Trophoblast cell (in vitro differentiated cells and primary cell): ENCODE measurements around the gene CHRNE.
"Not testable (repeated sequence)": the region's sequence is repeated elsewhere in the genome, so short reads cannot be mapped to it uniquely, and the experiment has no call there.

Source experiments
- DNase-seq, 2 donors: peaks; one replicate each; pipeline ENCODE4 v3.0.0-alpha.2; 2016
- H2AFZ ChIP-seq: 2 replicates; pipeline ENCODE4 v1.6.1; 2013; ENCODE audit warnings: low read length, moderate library complexity, mild to moderate bottlenecking; ENCODE audit not compliant: insufficient read depth, poor library complexity
- H2AK5ac ChIP-seq: 2 replicates; pipeline ENCODE4 v1.6.1; 2013; ENCODE audit warnings: mild to moderate bottlenecking, low read length
- H2BK120ac ChIP-seq: 2 replicates; pipeline ENCODE4 v1.6.1; 2013; ENCODE audit warnings: low read length, mild to moderate bottlenecking, moderate library complexity; ENCODE audit not compliant: insufficient read depth, poor library complexity
- H2BK12ac ChIP-seq: 2 replicates; pipeline ENCODE4 v1.6.1; 2013; ENCODE audit warnings: mild to moderate bottlenecking, low read length, moderate library complexity
- H2BK5ac ChIP-seq: 2 replicates; pipeline ENCODE4 v1.6.1; 2013; ENCODE audit warnings: low read length, low read depth, moderate library complexity, mild to moderate bottlenecking; ENCODE audit not compliant: poor library complexity
- H3K14ac ChIP-seq: 2 replicates; pipeline ENCODE4 v1.6.1; 2013; ENCODE audit warnings: mild to moderate bottlenecking, low read length
- H3K18ac ChIP-seq: 2 replicates; pipeline ENCODE4 v1.6.1; 2013; ENCODE audit warnings: mild to moderate bottlenecking, low read length
- H3K23ac ChIP-seq: 2 replicates; pipeline ENCODE4 v1.6.1; 2013; ENCODE audit warnings: low read length
- H3K27ac ChIP-seq: 2 replicates; pipeline ENCODE4 v1.5.1; 2013; ENCODE audit warnings: low read depth, mild to moderate bottlenecking, inconsistent platforms, low read length, moderate library complexity
- H3K27me3 ChIP-seq: 2 replicates; pipeline ENCODE4 v1.6.1; 2013; ENCODE audit warnings: inconsistent platforms, mild to moderate bottlenecking, low read length, moderate library complexity; ENCODE audit not compliant: insufficient read depth
- H3K36me3 ChIP-seq, 2 experiments: 1 replicate in 1 of 2; 2 replicates in 1 of 2; pipeline ENCODE4 v1.6.1; 2013; ENCODE audit warnings: low read length in 2 of 2, mild to moderate bottlenecking in 2 of 2, moderate library complexity in 1 of 2; ENCODE audit not compliant: insufficient read depth in 2 of 2, control insufficient read depth in 1 of 2
- H3K4ac ChIP-seq: 2 replicates; pipeline ENCODE4 v1.6.1; 2013; ENCODE audit warnings: low read depth, mild to moderate bottlenecking, low read length, moderate library complexity
- H3K4me1 ChIP-seq, 2 experiments: 1 replicate in 1 of 2; 2 replicates in 1 of 2; pipeline ENCODE4 v1.6.1; 2013; ENCODE audit warnings: low read length in 2 of 2, mild to moderate bottlenecking in 2 of 2, moderate library complexity in 1 of 2; ENCODE audit not compliant: insufficient read depth in 2 of 2, control insufficient read depth in 1 of 2
- H3K4me2 ChIP-seq: 2 replicates; pipeline ENCODE4 v1.6.1; 2013; ENCODE audit warnings: inconsistent platforms, mild to moderate bottlenecking, low read length, moderate library complexity
- H3K4me3 ChIP-seq: 2 replicates; pipeline ENCODE4 v1.5.1; 2013; ENCODE audit warnings: mild to moderate bottlenecking, low read depth, low read length, inconsistent platforms
- H3K79me1 ChIP-seq: one replicate; pipeline ENCODE4 v1.6.1; 2013; ENCODE audit warnings: low read length
- H3K79me2 ChIP-seq: 2 replicates; pipeline ENCODE4 v1.6.1; 2013; ENCODE audit warnings: low read length, mild to moderate bottlenecking; ENCODE audit not compliant: control insufficient read depth, insufficient read depth, poor library complexity
- H3K9ac ChIP-seq: 2 replicates; pipeline ENCODE4 v1.6.1; 2013; ENCODE audit warnings: mild to moderate bottlenecking, low read length
- H3K9me3 ChIP-seq: 2 replicates; pipeline ENCODE4 v1.6.1; 2013; ENCODE audit warnings: low read depth, mild to moderate bottlenecking, control low read depth, inconsistent platforms, low read length; ENCODE audit not compliant: insufficient read depth
- H4K12ac ChIP-seq: 2 replicates; pipeline ENCODE4 v1.6.1; 2013; ENCODE audit warnings: low read depth, mild to moderate bottlenecking, low read length, moderate library complexity
- H4K8ac ChIP-seq: 2 replicates; pipeline ENCODE4 v1.6.1; 2013; ENCODE audit warnings: low read depth, mild to moderate bottlenecking, low read length, moderate library complexity
- H4K91ac ChIP-seq: one replicate; pipeline ENCODE4 v1.6.1; 2013; ENCODE audit warnings: low read depth, mild to moderate bottlenecking, low read length, moderate library complexity
- WGBS: extraction: QIAGEN DNeasy Blood & Tissue Kit; methylation state at CpG from one replicate; pipeline ENCODE4 v1.1.7; 2013; ENCODE audit warnings: missing lambda C conversion rate; ENCODE audit not compliant: insufficient read length, insufficient coverage; ENCODE audit errors: extremely low coverage; 5-methylcytosine and 5-hydroxymethylcytosine counted together

The CHRNE gene

DNA sequence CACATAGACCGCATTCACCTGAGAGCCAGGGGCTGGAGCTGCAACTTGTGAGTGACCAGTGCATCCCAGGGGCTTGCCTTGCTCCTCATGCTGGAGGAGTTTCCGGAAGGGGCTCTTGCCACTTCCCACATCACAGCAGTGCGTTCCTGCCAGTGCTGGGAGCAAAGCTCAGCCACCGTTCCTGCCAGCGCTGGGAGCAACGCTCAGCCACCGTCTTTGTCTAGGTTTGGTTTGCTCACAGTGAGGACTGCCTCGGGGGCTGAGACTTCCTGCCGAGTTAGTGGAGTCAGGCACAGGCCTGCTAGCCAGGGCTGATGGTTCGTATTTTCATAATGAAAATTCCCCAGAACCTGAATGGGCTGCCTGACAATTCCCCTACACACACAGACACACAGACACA lies 5.4 kb upstream of the CHRNE start:
- WGBS, result no CpG with 5 or more reads among the region's 10 CpGs
- peak overlapping the region; percentile 56 for H4K8ac ChIP-seq
- peak; percentile 81 to 85 for DNase-seq

GRCh38 chr17:4906642-4907041 lies 3.7 kb upstream of the CHRNE start:
- not testable (repeated sequence) for H4K12ac ChIP-seq, H3K4me3 ChIP-seq, H2AK5ac ChIP-seq, H3K14ac ChIP-seq, H3K36me3 ChIP-seq, H4K8ac ChIP-seq, H3K79me2 ChIP-seq, H2BK5ac ChIP-seq, H3K9me3 ChIP-seq, H3K27me3 ChIP-seq, H3K4ac ChIP-seq, H3K18ac ChIP-seq, H2BK120ac ChIP-seq, H3K4me2 ChIP-seq, H3K27ac ChIP-seq, DNase-seq, H3K23ac ChIP-seq, H2AFZ ChIP-seq, H2BK12ac ChIP-seq, H4K91ac ChIP-seq, H3K9ac ChIP-seq
- Histone ChIP-seq H3K4me1 (peaks cover 8 to 14% of the 10 kb centered on the region in 2 experiments), H3K79me1 (peaks cover 11% of the 10 kb centered on the region)

More for the DNA sequence above, 5.4 kb upstream of the CHRNE start:
- Histone ChIP-seq H4K12ac (peak overlapping the region; percentile 14), H2BK5ac (peak overlapping the region; percentile 27), H2AFZ (no peak overlapping the region), H3K4me3 (no peak overlapping the region), H3K79me1 (peaks cover 11% of the 10 kb centered on the region), H2BK12ac (no peak overlapping the region), H3K23ac (no peak overlapping the region), H3K9ac (no peak overlapping the region), H3K4me1 (peaks cover 8 to 14% of the 10 kb centered on the region in 2 experiments), H3K27ac (peak overlapping the region; percentile 97), H3K36me3 (no peaks in the 10 kb centered on the region), H2BK120ac (peak overlapping the region; percentile 50), H3K4me2 (peak overlapping the region; percentile 39), H3K18ac (peak overlapping the region; percentile 49), H3K14ac (no peak overlapping the region), H3K79me2 (peaks cover 4% of the 10 kb centered on the region), H3K9me3 (peaks cover 2% of the 10 kb centered on the region), H2AK5ac (no peak overlapping the region), H3K27me3 (no peaks in the 10 kb centered on the region), H4K91ac (peak overlapping the region; percentile 76), H3K4ac (no peak overlapping the region)

GRCh38 chr17:4902540-4902939 lies 358 bp downstream of the CHRNE start:
- no peak overlapping the region for H2BK120ac ChIP-seq
- no peak overlapping the region for H2BK12ac ChIP-seq
- H4K12ac ChIP-seq, result no peak overlapping the region
- no peak overlapping the region for H3K4me2 ChIP-seq
- no peaks in the 10 kb centered on the region for H3K9me3 ChIP-seq
- H3K4me3 ChIP-seq, result no peak overlapping the region
- no peaks in the 10 kb centered on the region for H3K4me1 ChIP-seq
- H4K91ac ChIP-seq, result no peak overlapping the region
- WGBS, result no CpG with 5 or more reads among the region's 8 CpGs
- H3K79me1 ChIP-seq, result no peaks in the 10 kb centered on the region
- no peak for DNase-seq
- H2AFZ ChIP-seq, result no peak overlapping the region
- H3K23ac ChIP-seq, result no peak overlapping the region
- H3K9ac ChIP-seq, result no peak overlapping the region
- no peak overlapping the region for H4K8ac ChIP-seq
- H2BK5ac ChIP-seq, result no peak overlapping the region
- H3K27me3 ChIP-seq, result no peaks in the 10 kb centered on the region
- H3K14ac ChIP-seq, result no peak overlapping the region
- H3K4ac ChIP-seq, result no peak overlapping the region
- H3K79me2 ChIP-seq, result no peaks in the 10 kb centered on the region
- no peak overlapping the region for H3K18ac ChIP-seq
- no peak overlapping the region for H3K27ac ChIP-seq
- peaks cover 26 to 40% of the 10 kb centered on the region in 2 experiments for H3K36me3 ChIP-seq
- no peak overlapping the region for H2AK5ac ChIP-seq

DNA sequence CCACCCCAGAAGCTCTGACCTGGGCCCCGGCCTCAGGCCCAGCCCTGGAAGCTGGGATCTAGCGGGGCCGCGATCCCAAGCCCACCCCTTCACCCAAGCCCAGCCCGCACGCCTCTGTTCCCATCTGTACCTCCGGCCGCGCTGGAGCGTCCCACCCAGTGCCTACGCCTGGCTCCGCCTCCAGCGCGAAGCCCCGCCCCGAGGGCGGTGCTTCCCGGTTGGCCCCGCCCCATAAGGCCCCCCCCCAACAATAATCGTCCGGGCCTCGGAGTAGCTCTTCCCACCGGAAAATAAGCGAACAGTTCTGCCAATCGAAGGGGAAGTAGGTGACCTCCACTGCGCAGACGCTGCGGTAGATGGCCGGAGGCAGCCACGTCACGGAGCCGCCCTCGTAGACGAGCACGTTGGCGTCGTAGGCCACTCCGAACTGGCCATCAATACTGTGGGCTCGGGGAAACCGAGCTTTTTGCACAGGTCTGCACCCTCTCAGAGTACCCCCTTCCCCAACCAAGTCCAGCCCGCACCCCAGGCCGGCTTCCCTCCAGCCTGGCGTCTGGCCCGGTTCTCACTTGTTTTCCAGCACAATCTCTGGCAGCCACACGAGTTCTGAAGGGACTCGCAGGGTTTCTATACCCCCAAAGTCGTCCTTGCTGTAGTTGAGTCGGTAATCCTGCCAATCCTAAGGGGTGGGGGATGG lies 1.1 kb downstream of the CHRNE start:
- Histone ChIP-seq H2BK120ac (no peak overlapping the region), H3K27me3 (no peaks in the 10 kb centered on the region), H3K4ac (no peak overlapping the region), H3K14ac (no peak overlapping the region), H2BK12ac (no peak overlapping the region), H3K9ac (no peak overlapping the region), H3K36me3 (peaks cover 33 to 47% of the 10 kb centered on the region in 2 experiments), H4K91ac (no peak overlapping the region), H3K79me2 (no peaks in the 10 kb centered on the region), H3K4me1 (no peaks in the 10 kb centered on the region), H3K23ac (no peak overlapping the region), H3K4me3 (no peak overlapping the region), H4K8ac (no peak overlapping the region), H3K27ac (no peak overlapping the region), H4K12ac (no peak overlapping the region), H2AK5ac (no peak overlapping the region), H3K18ac (no peak overlapping the region), H2BK5ac (no peak overlapping the region), H3K9me3 (no peaks in the 10 kb centered on the region), H3K79me1 (no peaks in the 10 kb centered on the region), H2AFZ (no peak overlapping the region), H3K4me2 (no peak overlapping the region)
- no CpG with 5 or more reads among the region's 48 CpGs for WGBS
- peak; percentile 24 to 49 for DNase-seq
